ENCODE results near the gene WIPI1. TPM values are rescaled to one million over a fixed set of nuclear protein-coding genes. Genes with fewer than 3 reads are reported as not detected.

Gene WIPI1
- total and polyA plus RNA-seq, 2 of the 13 experiments (the other 11 are each of a cell fraction or from before 2014, with no cell fraction given): 29.4 to 141 TPM

DNA sequence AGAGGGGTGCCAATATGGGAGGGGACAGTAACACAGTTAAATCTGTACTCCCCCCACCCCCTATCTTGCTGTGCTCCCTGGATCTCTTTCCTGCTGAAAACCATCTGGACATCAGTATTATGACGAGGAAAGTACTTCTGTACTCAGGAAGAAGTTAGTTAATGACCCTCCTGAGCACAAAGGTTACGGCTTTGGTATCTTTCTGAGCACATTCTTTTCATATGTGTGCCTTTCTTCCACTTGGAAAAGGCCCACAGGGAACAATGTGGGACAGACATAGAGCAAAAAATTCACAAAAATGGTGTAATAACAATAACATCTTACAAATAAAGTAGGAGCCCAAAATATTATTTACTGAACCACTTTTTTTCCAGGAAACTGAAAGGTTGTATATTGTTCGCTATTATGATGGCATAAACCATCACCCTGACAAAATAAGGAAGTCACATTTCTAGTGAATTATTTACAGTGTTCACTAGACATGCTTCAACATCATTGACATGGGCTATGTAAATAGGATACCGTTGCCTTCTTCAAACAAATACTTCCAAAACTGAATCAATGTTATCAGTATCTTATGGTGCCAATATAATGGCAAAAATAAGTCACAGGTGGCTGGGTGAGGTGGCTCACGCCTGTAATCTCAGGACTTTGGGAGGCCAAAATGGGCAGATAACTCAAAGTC is 5.5 kb downstream of the WIPI1 start (continued):
- TF ChIP-seq ZNF362 (CRISPR knock-in tag; IDR thresholded peaks at IDR 0.05; ENCODE audit: borderline replicate concordance) (no peak), ZNF563 (CRISPR knock-in tag; IDR thresholded peaks at IDR 0.05) (no peak), ZNF382 (CRISPR knock-in tag; IDR thresholded peaks at IDR 0.05; ENCODE audit: borderline replicate concordance) (no peak), ZNF761 (CRISPR knock-in tag; conservative IDR thresholded peaks at IDR 0.05) (no peak), BCL6 (CRISPR knock-in tag; IDR thresholded peaks at IDR 0.05) (0 out of 2 replicates have a peak, but pooled peaks have one; percentile 34), ZNF331 (CRISPR knock-in tag; IDR thresholded peaks at IDR 0.05) (no peak), FOXJ3 (CRISPR knock-in tag; IDR thresholded peaks at IDR 0.05; ENCODE audit: borderline replicate concordance) (0 out of 2 replicates have a peak, but pooled peaks have one; percentile 39), ZNF34 (CRISPR knock-in tag; IDR thresholded peaks at IDR 0.05; ENCODE audit: borderline replicate concordance) (0 out of 2 replicates have a peak, but pooled peaks have one; percentile 53), ELF3 (CRISPR knock-in tag; IDR thresholded peaks at IDR 0.05) (peak; percentile 49; the same call in 1 of the 2 replicates), ZNF784 (CRISPR knock-in tag; IDR thresholded peaks at IDR 0.05; ENCODE audit: borderline replicate concordance) (no peak), HNF4A (CRISPR knock-in tag; IDR thresholded peaks at IDR 0.05) (peak; percentile 49), FOXA3 (CRISPR knock-in tag; IDR thresholded peaks at IDR 0.05) (peak; percentile 86), MED1 (CRISPR knock-in tag; IDR thresholded peaks at IDR 0.05) (peak; percentile 47; the same call in 1 of the 2 replicates), DPF2 (CRISPR knock-in tag; IDR thresholded peaks at IDR 0.05; ENCODE audit: borderline replicate concordance, low read depth) (peak; percentile 38; the same call in 1 of the 2 replicates), CCAR2 (optimal IDR thresholded peaks at IDR 0.05; ENCODE audit: low read depth, low read length) (no peak), HOXA7 (CRISPR knock-in tag; IDR thresholded peaks at IDR 0.05) (no peak), KLF13 (CRISPR knock-in tag; IDR thresholded peaks at IDR 0.05) (no peak), ZNF672 (CRISPR knock-in tag; IDR thresholded peaks at IDR 0.05) (no peak), ELF4 (CRISPR knock-in tag; IDR thresholded peaks at IDR 0.05; ENCODE audit: borderline replicate concordance) (0 out of 2 replicates have a peak, but pooled peaks have one; percentile 16), RFXAP (CRISPR knock-in tag; IDR thresholded peaks at IDR 0.05; ENCODE audit: borderline replicate concordance) (no peak), MAFG (CRISPR knock-in tag; IDR thresholded peaks at IDR 0.05) (no peak), ZBTB34 (CRISPR knock-in tag; IDR thresholded peaks at IDR 0.05) (no peak)
- TF ChIP-seq, protein P1, sequence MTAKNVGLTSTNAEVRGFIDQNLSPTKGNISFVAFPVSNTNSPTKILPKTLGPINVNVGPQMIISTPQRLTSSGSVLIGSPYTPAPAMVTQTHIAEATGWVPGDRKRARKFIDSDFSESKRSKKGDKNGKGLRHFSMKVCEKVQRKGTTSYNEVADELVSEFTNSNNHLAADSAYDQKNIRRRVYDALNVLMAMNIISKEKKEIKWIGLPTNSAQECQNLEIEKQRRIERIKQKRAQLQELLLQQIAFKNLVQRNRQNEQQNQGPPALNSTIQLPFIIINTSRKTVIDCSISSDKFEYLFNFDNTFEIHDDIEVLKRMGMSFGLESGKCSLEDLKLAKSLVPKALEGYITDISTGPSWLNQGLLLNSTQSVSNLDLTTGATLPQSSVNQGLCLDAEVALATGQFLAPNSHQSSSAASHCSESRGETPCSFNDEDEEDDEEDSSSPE (CRISPR knock-in tag; IDR thresholded peaks at IDR 0.05): no peak
- TF ChIP-seq, protein P2, sequence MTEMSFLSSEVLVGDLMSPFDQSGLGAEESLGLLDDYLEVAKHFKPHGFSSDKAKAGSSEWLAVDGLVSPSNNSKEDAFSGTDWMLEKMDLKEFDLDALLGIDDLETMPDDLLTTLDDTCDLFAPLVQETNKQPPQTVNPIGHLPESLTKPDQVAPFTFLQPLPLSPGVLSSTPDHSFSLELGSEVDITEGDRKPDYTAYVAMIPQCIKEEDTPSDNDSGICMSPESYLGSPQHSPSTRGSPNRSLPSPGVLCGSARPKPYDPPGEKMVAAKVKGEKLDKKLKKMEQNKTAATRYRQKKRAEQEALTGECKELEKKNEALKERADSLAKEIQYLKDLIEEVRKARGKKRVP (CRISPR knock-in tag; IDR thresholded peaks at IDR 0.05): 0 out of 4 replicates have a peak, but pooled peaks of 1 of the 2 experiments have one; percentile 22

Data from HepG2 (cell line).